Measurements from ENCODE around the gene CSTPP1.

- TF ChIP-seq CTCF (conservative IDR thresholded peaks at IDR 0.05 in 1 of 2, IDR thresholded peaks at IDR 0.05 in 1 of 2; ENCODE audit: low read depth in 1 of 2, low read length in 2 of 2) (no peak), EZH2 (IDR thresholded peaks at IDR 0.05; ENCODE audit: low read length, missing control alignments) (no peak)
Observed at GRCh38 chr11:47182380-47182779, 245.8 kb downstream of the CSTPP1 start.
